HepG2 (cell line): ENCODE measurements around the gene UBE2S. TPM values are rescaled to one million over a fixed set of nuclear protein-coding genes. Genes with fewer than 3 reads are reported as not detected.

Experiments used
- ATAC-seq: fragments of 200-7000 bp; cut with Tn5 transposase; 3 replicates; pipeline ENCODE4 v1.9.1; 2020; ENCODE audit warnings: mild to moderate bottlenecking, moderate library complexity
- BruUV-seq: library from RNA; stranded (reverse); fragments of 400-500 nt; replicated peaks from 2 replicates; lab custom pipeline; 2021; lab: Mats Ljungman, UMichigan
- CTCF ChIA-PET: fragments of 300-600 bp; formaldehyde crosslinking; extraction: SDS; loops from one replicate; lab custom pipeline; 2021; ENCODE audit warnings: low total read pairs, inconsistent platforms, low intra/inter-chr PET ratio; lab: Yijun Ruan, JAX
- POLR2A ChIA-PET: fragments of 350-600 bp; sonication (Branson Sonifier 250); formaldehyde crosslinking; loops from one replicate; lab custom pipeline; 2020; ENCODE audit warnings: antibody characterized with exemption, inconsistent platforms; lab: Yijun Ruan, JAX
- DNase-seq: peaks from one replicate; pipeline ENCODE4 v3.0.0-alpha.2; 2015; ENCODE audit warnings: low spot score
- FAIRE-seq: peaks from 3 replicates; lab custom pipeline; 2011; peaks lifted over from hg19 to GRCh38; lab: Jason Lieb, UNC
- H2AFZ ChIP-seq: one replicate; pipeline ENCODE4 v1.6.1; 2011; ENCODE audit warnings: low read length, inconsistent platforms
- H3K27ac ChIP-seq: fragments of 300-600 bp; 3 replicates; pipeline ENCODE4 v1.8.0; 2011; ENCODE audit warnings: mixed run types, mild to moderate bottlenecking, mixed read lengths, low read length, inconsistent platforms; ENCODE audit not compliant: insufficient read depth; ENCODE audit errors: extremely low read length
- H3K27me3 ChIP-seq, 2 experiments: fragments of 200-600 bp in 1 of 2; 2 replicates in 1 of 2; 3 replicates in 1 of 2; pipeline versions ENCODE4 v1.6.0 to v1.8.0; 2011; ENCODE audit warnings: low read length in 2 of 2, mild to moderate bottlenecking in 2 of 2, moderate library complexity in 2 of 2, inconsistent platforms in 1 of 2; ENCODE audit not compliant: insufficient read depth in 2 of 2, control insufficient read depth in 1 of 2
- H3K36me3 ChIP-seq, 2 experiments: fragments of 200-600 bp in 1 of 2; replicated peaks in 1 of 2; 2 replicates in 1 of 2; 3 replicates in 1 of 2; pipeline versions ENCODE4 v1.5.1 to v1.8.0; 2011; ENCODE audit warnings: low read length in 2 of 2, inconsistent platforms in 1 of 2; ENCODE audit not compliant: insufficient read depth in 2 of 2, control insufficient read depth in 1 of 2
- H3K4me1 ChIP-seq: 2 replicates; pipeline ENCODE4 v1.5.1; 2012; ENCODE audit warnings: low read length, inconsistent platforms; ENCODE audit not compliant: insufficient read depth
- H3K4me2 ChIP-seq: 2 replicates; pipeline ENCODE4 v1.6.0; 2011; ENCODE audit warnings: low read depth, low read length, inconsistent platforms
- H3K4me3 ChIP-seq, 3 experiments: fragments of 200-600 bp in 1 of 3; sonication (generic), shearing (Covaris generic) in 1 of 3; replicated peaks in 1 of 3; 2 replicates each; pipeline ENCODE4 v1.5.1; 2011 to 2016; ENCODE audit warnings: low read length in 3 of 3, inconsistent platforms in 2 of 3, low read depth in 2 of 3, mild to moderate bottlenecking in 2 of 3, control low read depth in 1 of 3, mixed read lengths in 1 of 3; ENCODE audit not compliant: insufficient read depth in 1 of 3
- H3K79me2 ChIP-seq: one replicate; pipeline ENCODE4 v1.6.1; 2011; ENCODE audit warnings: low read length, inconsistent platforms; ENCODE audit not compliant: insufficient read depth
- H3K9ac ChIP-seq: 2 replicates; pipeline ENCODE4 v1.6.0; 2011; ENCODE audit warnings: mild to moderate bottlenecking, low read depth, low read length, inconsistent platforms; ENCODE audit not compliant: insufficient read depth
- H3K9me3 ChIP-seq: 2 replicates; pipeline ENCODE4 v1.5.1; 2012; ENCODE audit warnings: mild to moderate bottlenecking, low read length
- H4K20me1 ChIP-seq: 2 replicates; pipeline ENCODE4 v1.6.0; 2011; ENCODE audit warnings: inconsistent platforms, mild to moderate bottlenecking, low read length, moderate library complexity; ENCODE audit not compliant: insufficient read depth
- BORCS8-MEF2B ChIP-seq: sonication (generic); formaldehyde crosslinking; IDR thresholded peaks from 2 replicates; pipeline ENCODE4 v1.8.0; 2022; ENCODE audit warnings: mild to moderate bottlenecking, missing genetic modification reagents
- FOSL2 ChIP-seq: sonication (generic); formaldehyde crosslinking; IDR thresholded peaks from 2 replicates; pipeline ENCODE4 v1.4.0; 2020; ENCODE audit warnings: missing genetic modification reagents
- FOXP1 ChIP-seq, 2 experiments: fragments of 450-650 bp in 1 of 2; IDR thresholded peaks; 2 replicates each; pipeline ENCODE4 v1.6.1; 2017 to 2018; ENCODE audit warnings: antibody characterized with exemption in 1 of 2
- GTF3A ChIP-seq: sonication (generic); formaldehyde crosslinking; conservative IDR thresholded peaks from 2 replicates; pipeline ENCODE4 v1.4.0; 2020; ENCODE audit warnings: mild to moderate bottlenecking, missing genetic modification reagents
- KDM6A ChIP-seq: IDR thresholded peaks from 2 replicates; pipeline ENCODE4 v1.6.1; 2016; ENCODE audit warnings: low read depth
- MXD3 ChIP-seq: IDR thresholded peaks from 2 replicates; pipeline ENCODE4 v1.6.1; 2016; ENCODE audit warnings: mild to moderate bottlenecking, missing biosample characterization, missing genetic modification reagents
- NPAS2 ChIP-seq: sonication (generic); formaldehyde crosslinking; IDR thresholded peaks from 2 replicates; pipeline ENCODE4 v1.8.0; 2022; ENCODE audit warnings: mild to moderate bottlenecking, missing genetic modification reagents, borderline replicate concordance
- TGIF2 ChIP-seq: IDR thresholded peaks from 2 replicates; pipeline ENCODE4 v1.6.1; 2016; ENCODE audit warnings: control low read depth, missing compliant biosample characterization
- THAP11 ChIP-seq: IDR thresholded peaks from 2 replicates; pipeline ENCODE4 v1.6.1; 2016; ENCODE audit warnings: missing biosample characterization, missing genetic modification reagents
- U2AF1 ChIP-seq: fragments of 200-400 bp; formaldehyde crosslinking; optimal IDR thresholded peaks from 2 replicates; pipeline ENCODE3; 2017; ENCODE audit warnings: mild to moderate bottlenecking, low read depth, low read length
- ZBED4 ChIP-seq: sonication (generic); formaldehyde crosslinking; IDR thresholded peaks from 2 replicates; pipeline ENCODE4 v1.4.0; 2020; ENCODE audit warnings: missing genetic modification reagents, borderline replicate concordance
- ZBTB38 ChIP-seq: sonication (generic); formaldehyde crosslinking; IDR thresholded peaks from 2 replicates; pipeline ENCODE4 v1.5.1; 2020; ENCODE audit warnings: mild to moderate bottlenecking, missing genetic modification reagents
- ZBTB7A ChIP-seq: sonication (generic); formaldehyde crosslinking; IDR thresholded peaks from 2 replicates; pipeline ENCODE4 v1.8.0; 2022; ENCODE audit warnings: mild to moderate bottlenecking, missing genetic modification reagents
- ZFP62 ChIP-seq: sonication (generic); formaldehyde crosslinking; IDR thresholded peaks from 2 replicates; pipeline ENCODE4 v1.4.0; 2020; ENCODE audit warnings: missing genetic modification reagents
- ZNF180 ChIP-seq: sonication (generic); formaldehyde crosslinking; IDR thresholded peaks from 2 replicates; pipeline ENCODE4 v1.4.0; 2020; ENCODE audit warnings: low read depth, missing genetic modification reagents, borderline replicate concordance
- ZNF3 ChIP-seq: IDR thresholded peaks from 2 replicates; pipeline ENCODE4 v1.7.0; 2017; ENCODE audit warnings: inconsistent platforms
- ZNF329 ChIP-seq: sonication (generic); formaldehyde crosslinking; IDR thresholded peaks from 2 replicates; pipeline ENCODE4 v1.9.0; 2021; ENCODE audit warnings: low read depth, mild to moderate bottlenecking, missing genetic modification reagents
- ZNF496 ChIP-seq: sonication (generic); formaldehyde crosslinking; IDR thresholded peaks from 2 replicates; pipeline ENCODE4 v1.8.1; 2023; ENCODE audit warnings: mild to moderate bottlenecking, moderate library complexity, missing genetic modification reagents; ENCODE audit not compliant: insufficient replicate concordance
- ZNF562 ChIP-seq: sonication (generic); formaldehyde crosslinking; IDR thresholded peaks from 2 replicates; pipeline ENCODE4 v1.8.0; 2022; ENCODE audit warnings: missing genetic modification reagents, borderline replicate concordance
- ZNF674 ChIP-seq: sonication (generic); formaldehyde crosslinking; IDR thresholded peaks from 2 replicates; pipeline ENCODE4 v1.5.0; 2020; ENCODE audit warnings: low read depth, mild to moderate bottlenecking, missing genetic modification reagents
- WGBS: methylation state at CpG from one replicate; pipeline ENCODE4 v1.1.6; 2017; ENCODE audit warnings: low lambda C conversion rate; 5-methylcytosine and 5-hydroxymethylcytosine counted together
- in situ Hi-C: cut with HindIII; loops from 2 replicates; pipeline ENCODE4 v1.10.0; 2017; ENCODE audit warnings: low pct_unique_long_range_greater_than_20kb; ENCODE audit not compliant: extremely low pct_ligation_motif_present
- intact Hi-C: fragments of 100-400 bp; cut with micrococcal nuclease; formaldehyde crosslinking; loops from one replicate; pipeline ENCODE4 v1.10.0; 2022; ENCODE audit not compliant: unreplicated experiment
- polyA plus RNA-seq, 8 experiments: library from polyadenylated mRNA; depleted of rRNA in 3 of 8; stranded (reverse) in 7 of 8; unstranded in 1 of 8; fragments of >200 nt; fragmentation: Illumina TruSeq in 4 of 8; extraction: Trizol in 4 of 8; gene quantifications; 2 replicates each; pipeline versions ENCODE4 v1.2.1 to v1.2.3, GENCODE V29; 2011 to 2016; ENCODE audit warnings: low read depth in 4 of 8, missing spikeins in 1 of 8, mixed read lengths in 1 of 8; ENCODE audit not compliant: insufficient read depth in 1 of 8
- total RNA-seq, 5 experiments: library from RNA; depleted of rRNA; stranded (reverse); fragments of >200 nt; fragmentation: Illumina TruSeq; extraction: Trizol; gene quantifications; 2 replicates each; pipeline ENCODE4 v1.2.3, GENCODE V29; 2016; ENCODE audit warnings: low read depth in 1 of 5

The UBE2S gene
- total and polyA plus RNA-seq, 2 of the 13 experiments (the other 11 are each of a cell fraction or from before 2014, with no cell fraction given) = 32.2 to 39.3 TPM

GRCh38 chr19:55365964-55366363 is 41.6 kb downstream of the UBE2S start (continued):
- TF ChIP-seq ZBED4 (CRISPR knock-in tag) = no peak
- no peak for TF ChIP-seq ZBTB38 (CRISPR knock-in tag)
- TF ChIP-seq ZNF674 (CRISPR knock-in tag) = no peak
- no peak for TF ChIP-seq U2AF1
- TF ChIP-seq FOSL2 (CRISPR knock-in tag) = no peak
- no peak for TF ChIP-seq ZNF180 (CRISPR knock-in tag)
- no peak for TF ChIP-seq FOXP1 (IDR thresholded peaks at IDR 0.05)
- TF ChIP-seq FOXP1 (CRISPR knock-in tag; IDR thresholded peaks at IDR 0.05) = no peak
- TF ChIP-seq GTF3A = no peak
- no peak for TF ChIP-seq ZNF496 (CRISPR knock-in tag)

- TF ChIP-seq ZNF329 (CRISPR knock-in tag) (no peak), NPAS2 (CRISPR knock-in tag) (no peak), BORCS8-MEF2B (CRISPR knock-in tag) (no peak), ZFP62 (no peak), KDM6A (CRISPR knock-in tag) (no peak), ZNF562 (no peak), ZBTB7A (no peak), TGIF2 (no peak), THAP11 (no peak), ZNF3 (no peak), MXD3 (CRISPR knock-in tag) (no peak)
- ChIA-PET CTCF (no interaction called here), POLR2A (no interaction called here)
- 11% methylated on average over 5 of the region's 8 CpGs for WGBS
- intact Hi-C loops = no loop called here
- H3K4me1 ChIP-seq = peaks cover 23% of the 10 kb centered on the region
- no peak overlapping the region for H2AFZ ChIP-seq
- H3K79me2 ChIP-seq = no peaks in the 10 kb centered on the region
- BruUV-seq = no TSS peak
- no peak for DNase-seq
- H4K20me1 ChIP-seq = no peaks in the 10 kb centered on the region
- no peak overlapping the region for H3K9ac ChIP-seq
- no peak overlapping the region for H3K4me2 ChIP-seq
- peaks cover 5 to 26% of the 10 kb centered on the region in 2 experiments; a peak in 4 of 5 replicates for H3K27me3 ChIP-seq
- no peak for FAIRE-seq
- no peaks in the 10 kb centered on the region for H3K9me3 ChIP-seq
- no peaks in the 10 kb centered on the region for H3K36me3 ChIP-seq
- in situ Hi-C loops = no loop called here
- H3K27ac ChIP-seq = no peak overlapping the region
- no peak overlapping the region for H3K4me3 ChIP-seq
- ATAC-seq = no peak
Observed at GRCh38 chr19:55365245-55365644, 42.3 kb downstream of the UBE2S start.
